GM18951 (cell line): Measurements from ENCODE around the gene NUP214.
"Not testable (repeated sequence)": the region's sequence is repeated elsewhere in the genome, so short reads cannot be mapped to it uniquely, and the experiment has no call there.

Experiments used
- POLR2A ChIP-seq: IDR thresholded peaks from 4 replicates; pipeline ENCODE4 v1.6.1; 2011; ENCODE audit warnings: mild to moderate bottlenecking; ENCODE audit not compliant: insufficient read length, insufficient read depth; ENCODE audit errors: extremely low read depth
- in situ Hi-C: fragments of 300-500 bp; cut with MboI; formaldehyde crosslinking; loops from one replicate; pipeline ENCODE4 v1.12.0; 2022; ENCODE audit warnings: low sequenced_read_pairs, mixed read lengths, inconsistent platforms; ENCODE audit not compliant: unreplicated experiment

Gene NUP214

GRCh38 chr9:131190191-131190590 is 64.8 kb downstream of the NUP214 start:
- no peak for TF ChIP-seq POLR2A
- in situ Hi-C loops, result no loop called here

GRCh38 chr9:131191032-131191431 is 65.6 kb downstream of the NUP214 start:
- in situ Hi-C loops, result not testable (repeated sequence)

- no peak for TF ChIP-seq POLR2A
- in situ Hi-C loops, result no loop called here
Measured at GRCh38 chr9:131191857-131192256, 66.5 kb downstream of the NUP214 start.

- in situ Hi-C loops, result no loop called here
- no peak for TF ChIP-seq POLR2A
Measured at GRCh38 chr9:131193051-131193450, 67.7 kb downstream of the NUP214 start.

- TF ChIP-seq POLR2A, result no peak
- in situ Hi-C loops, result no loop called here
Measured at GRCh38 chr9:131194762-131195161, 69.4 kb downstream of the NUP214 start.

- TF ChIP-seq POLR2A, result no peak
- in situ Hi-C loops, result no loop called here
Measured at GRCh38 chr9:131197160-131197911, 72.0 kb downstream of the NUP214 start.

GRCh38 chr9:131198041-131198715 is 72.8 kb downstream of the NUP214 start:
- in situ Hi-C loops, result no loop called here
- no peak for TF ChIP-seq POLR2A

- no peak for TF ChIP-seq POLR2A
- in situ Hi-C loops, result no loop called here
Measured at GRCh38 chr9:131201856-131202255, 76.5 kb downstream of the NUP214 start.

GRCh38 chr9:131203431-131204218 is 78.2 kb downstream of the NUP214 start:
- in situ Hi-C loops, result no loop called here
- TF ChIP-seq POLR2A, result no peak

GRCh38 chr9:131204285-131204684 is 78.9 kb downstream of the NUP214 start:
- TF ChIP-seq POLR2A, result no peak
- in situ Hi-C loops, result no loop called here

GRCh38 chr9:131206495-131206894 is 81.1 kb downstream of the NUP214 start:
- TF ChIP-seq POLR2A, result no peak
- in situ Hi-C loops, result no loop called here

GRCh38 chr9:131211920-131212319 is 86.5 kb downstream of the NUP214 start:
- in situ Hi-C loops, result not testable (repeated sequence)

- in situ Hi-C loops, result no loop called here
- TF ChIP-seq POLR2A, result no peak
Measured at GRCh38 chr9:131214286-131214856, 89.0 kb downstream of the NUP214 start.
